Neural progenitor cell (in vitro differentiated cells): Measurements from ENCODE around the gene FAM8A1. TPM values are rescaled to one million over a fixed set of nuclear protein-coding genes. Genes with fewer than 3 reads are reported as not detected.

Experiments
- DNase-seq: peaks from one replicate; pipeline ENCODE4 v3.0.0-alpha.2; 2016; ENCODE audit warnings: low spot score
- H2AFZ ChIP-seq: fragments of 200-600 bp; sonication (generic); replicated peaks from 2 replicates; pipeline ENCODE4 v1.6.1; 2016; ENCODE audit warnings: antibody characterized with exemption
- H3F3A ChIP-seq: fragments of 200-600 bp; sonication (generic); 2 replicates; pipeline ENCODE4 v1.6.1; 2016; ENCODE audit warnings: antibody characterized with exemption, low read depth
- H3K27ac ChIP-seq: fragments of 200-600 bp; sonication (generic); 2 replicates; pipeline ENCODE4 v1.5.1; 2016; ENCODE audit warnings: mild to moderate bottlenecking
- H3K27me3 ChIP-seq: fragments of 200-600 bp; sonication (generic); 2 replicates; pipeline ENCODE4 v1.6.1; 2016; ENCODE audit warnings: mild to moderate bottlenecking, moderate library complexity
- H3K36me3 ChIP-seq: fragments of 200-600 bp; sonication (generic); 2 replicates; pipeline ENCODE4 v1.5.1; 2016
- H3K4me1 ChIP-seq: fragments of 200-600 bp; sonication (generic); 2 replicates; pipeline ENCODE4 v1.6.1; 2016; ENCODE audit warnings: mixed run types
- H3K4me2 ChIP-seq: fragments of 200-600 bp; sonication (generic); 2 replicates; pipeline ENCODE4 v1.6.1; 2016
- H3K4me3 ChIP-seq: fragments of 200-600 bp; sonication (generic); 2 replicates; pipeline ENCODE4 v1.5.1; 2016
- H3K79me2 ChIP-seq: fragments of 200-600 bp; sonication (generic); 2 replicates; pipeline ENCODE4 v1.6.1; 2016; ENCODE audit warnings: low read depth
- H3K9ac ChIP-seq: fragments of 200-600 bp; sonication (generic); 2 replicates; pipeline ENCODE4 v1.6.1; 2016
- H3K9me3 ChIP-seq: fragments of 200-600 bp; sonication (generic); 2 replicates; pipeline ENCODE4 v1.5.1; 2016; ENCODE audit warnings: low read depth
- H4K20me1 ChIP-seq: fragments of 200-600 bp; sonication (generic); 2 replicates; pipeline ENCODE4 v1.6.1; 2016; ENCODE audit warnings: low read depth
- H3K27ac Mint-ChIP-seq: 3 replicates; pipeline ENCODE4 v1.8.0; 2021; ENCODE audit warnings: mixed read lengths
- H3K27me3 Mint-ChIP-seq: 2 replicates; pipeline ENCODE4 v1.8.0; 2022; ENCODE audit warnings: low read depth, mild to moderate bottlenecking, inconsistent platforms, moderate library complexity, mixed read lengths; ENCODE audit not compliant: insufficient read depth
- H3K36me3 Mint-ChIP-seq: 3 replicates; pipeline ENCODE4 v1.8.0; 2021; ENCODE audit warnings: mixed read lengths
- H3K4me1 Mint-ChIP-seq: 3 replicates; pipeline ENCODE4 v1.8.0; 2021; ENCODE audit warnings: mixed read lengths
- H3K4me3 Mint-ChIP-seq: 3 replicates; pipeline ENCODE4 v1.8.0; 2021; ENCODE audit warnings: mild to moderate bottlenecking, moderate library complexity, mixed read lengths
- H3K9me3 Mint-ChIP-seq: 3 replicates; pipeline ENCODE4 v1.8.0; 2020; ENCODE audit warnings: mixed read lengths
- CTCF ChIP-seq: fragments of 200-600 bp; sonication (generic); IDR thresholded peaks from 2 replicates; pipeline ENCODE4 v1.5.1; 2017; ENCODE audit warnings: antibody characterized with exemption, mild to moderate bottlenecking
- EZH2 ChIP-seq: fragments of 200-600 bp; sonication (generic); IDR thresholded peaks from 2 replicates; pipeline ENCODE4 v1.6.1; 2017; ENCODE audit warnings: antibody characterized with exemption, mild to moderate bottlenecking, moderate library complexity
- EZH2phosphoT487 ChIP-seq: fragments of 200-600 bp; sonication (generic); IDR thresholded peaks from 2 replicates; pipeline ENCODE4 v1.6.1; 2017; ENCODE audit warnings: antibody characterized with exemption
- total RNA-seq: library from RNA; depleted of rRNA; stranded (reverse); fragments of >200 nt; gene quantifications from 2 replicates; pipeline ENCODE4 v1.2.3, GENCODE V29; 2015; ENCODE audit warnings: low replicate concordance

The FAM8A1 gene
- total RNA-seq, 1 donor from 2014 or later, result 22.9 TPM

GRCh38 chr6:17601386-17601703 is 1.2 kb downstream of the FAM8A1 start:
- H3K4me2 ChIP-seq, result peak overlapping the region; percentile 91
- H3F3A ChIP-seq, result peaks cover 19% of the 10 kb centered on the region
- no peaks in the 10 kb centered on the region for H3K36me3 ChIP-seq
- peak overlapping the region; percentile 72 for H3K4me3 ChIP-seq
- Mint-ChIP-seq H3K36me3 (peaks cover 21% of the 10 kb centered on the region), H3K27ac (peak overlapping the region; percentile 29), H3K27me3 (no peaks in the 10 kb centered on the region), H3K9me3 (no peaks in the 10 kb centered on the region), H3K4me1 (peaks cover 21% of the 10 kb centered on the region), H3K4me3 (peak overlapping the region; percentile 94)
- no peaks in the 10 kb centered on the region for H3K27me3 ChIP-seq
- peaks cover 4% of the 10 kb centered on the region for H4K20me1 ChIP-seq
- peak overlapping the region; percentile 88 for H2AFZ ChIP-seq
- peaks cover 10% of the 10 kb centered on the region for H3K4me1 ChIP-seq
- H3K9me3 ChIP-seq, result no peaks in the 10 kb centered on the region
- H3K27ac ChIP-seq, result no peak overlapping the region
- TF ChIP-seq CTCF (no peak), EZH2 (no peak), EZH2phosphoT487 (no peak)
- H3K9ac ChIP-seq, result peak overlapping the region; percentile 43
- no peak for DNase-seq
- H3K79me2 ChIP-seq, result peaks cover 11% of the 10 kb centered on the region

GRCh38 chr6:17602888-17603287 is 2.8 kb downstream of the FAM8A1 start:
- H3K4me1 ChIP-seq, result peaks cover 10% of the 10 kb centered on the region
- no peak overlapping the region for H3K4me2 ChIP-seq
- no peak overlapping the region for H3K27ac Mint-ChIP-seq
- H3K9me3 Mint-ChIP-seq, result no peaks in the 10 kb centered on the region
- no peak overlapping the region for H3K4me3 ChIP-seq
- H3K9me3 ChIP-seq, result no peaks in the 10 kb centered on the region
- H3K27me3 ChIP-seq, result no peaks in the 10 kb centered on the region
- H3K79me2 ChIP-seq, result peaks cover 11% of the 10 kb centered on the region
- H3K36me3 ChIP-seq, result no peaks in the 10 kb centered on the region
- H3K27me3 Mint-ChIP-seq, result no peaks in the 10 kb centered on the region
- peaks cover 21% of the 10 kb centered on the region for H3K4me1 Mint-ChIP-seq
- DNase-seq, result no peak
- H2AFZ ChIP-seq, result no peak overlapping the region
- peaks cover 19% of the 10 kb centered on the region for H3F3A ChIP-seq
- H4K20me1 ChIP-seq, result peaks cover 4% of the 10 kb centered on the region
- H3K36me3 Mint-ChIP-seq, result peaks cover 25% of the 10 kb centered on the region
- H3K27ac ChIP-seq, result no peak overlapping the region
- TF ChIP-seq EZH2phosphoT487 (no peak), EZH2 (no peak), CTCF (no peak)
- H3K4me3 Mint-ChIP-seq, result no peak overlapping the region
- no peak overlapping the region for H3K9ac ChIP-seq

- Histone ChIP-seq H3K36me3 (no peaks in the 10 kb centered on the region), H3K27ac (no peak overlapping the region), H3K9me3 (no peaks in the 10 kb centered on the region), H2AFZ (no peak overlapping the region), H3K79me2 (peaks cover 10% of the 10 kb centered on the region), H3K9ac (no peak overlapping the region), H4K20me1 (no peaks in the 10 kb centered on the region), H3K4me2 (no peak overlapping the region), H3K4me1 (peaks cover 5% of the 10 kb centered on the region), H3K27me3 (no peaks in the 10 kb centered on the region), H3F3A (peaks cover 12% of the 10 kb centered on the region), H3K4me3 (no peak overlapping the region)
- TF ChIP-seq EZH2phosphoT487 (no peak), CTCF (no peak), EZH2 (no peak)
- no peak overlapping the region for H3K4me3 Mint-ChIP-seq
- peaks cover 9% of the 10 kb centered on the region for H3K4me1 Mint-ChIP-seq
- H3K27ac Mint-ChIP-seq, result no peak overlapping the region
- H3K36me3 Mint-ChIP-seq, result peaks cover 27% of the 10 kb centered on the region
- H3K27me3 Mint-ChIP-seq, result no peaks in the 10 kb centered on the region
- no peak for DNase-seq
- no peaks in the 10 kb centered on the region for H3K9me3 Mint-ChIP-seq
Observed at GRCh38 chr6:17606606-17607005, 6.5 kb downstream of the FAM8A1 start.

GRCh38 chr6:17610835-17611234 is 10.7 kb downstream of the FAM8A1 start:
- DNase-seq, result no peak
- Histone ChIP-seq H3K4me2 (no peak overlapping the region), H3K4me1 (no peaks in the 10 kb centered on the region), H3K9me3 (no peaks in the 10 kb centered on the region), H2AFZ (no peak overlapping the region), H3K36me3 (peaks cover 5% of the 10 kb centered on the region), H4K20me1 (no peaks in the 10 kb centered on the region), H3K4me3 (no peak overlapping the region), H3F3A (peaks cover 30% of the 10 kb centered on the region), H3K9ac (no peak overlapping the region), H3K79me2 (no peaks in the 10 kb centered on the region), H3K27ac (no peak overlapping the region), H3K27me3 (no peaks in the 10 kb centered on the region)
- Mint-ChIP-seq H3K9me3 (no peaks in the 10 kb centered on the region), H3K36me3 (peaks cover 20% of the 10 kb centered on the region), H3K4me3 (no peak overlapping the region), H3K27ac (no peak overlapping the region), H3K4me1 (no peaks in the 10 kb centered on the region), H3K27me3 (no peaks in the 10 kb centered on the region)
- TF ChIP-seq CTCF (no peak), EZH2 (no peak), EZH2phosphoT487 (no peak)
